ENCODE measurements around the gene ZACN. TPM values are rescaled to one million over a fixed set of nuclear protein-coding genes. Genes with fewer than 3 reads are reported as not detected.

ZACN gene
- total and polyA plus RNA-seq, 2 experiments from 2014 or later = 0.85 TPM; not detected in 1

GRCh38 chr17:76106703-76107102 is 27.7 kb downstream of the ZACN start:
- no peaks in the 10 kb centered on the region for H4K20me1 ChIP-seq (ENCODE audit: insufficient read depth)
- H3K4me3 ChIP-seq = no peak overlapping the region
- H3K4me2 ChIP-seq (ENCODE audit: unreplicated experiment) = no peak overlapping the region
- TF ChIP-seq EZH2 (IDR thresholded peaks at IDR 0.05; ENCODE audit: insufficient read depth, poor library complexity, severe bottlenecking) (no peak), EZH2phosphoT487 (IDR thresholded peaks at IDR 0.05; ENCODE audit: insufficient read depth, low read depth) (no peak)
- no peak overlapping the region for H3K27ac ChIP-seq
- in situ Hi-C loops (cut with MboI) = no loop called here
- H3F3A ChIP-seq (ENCODE audit: insufficient read depth) = no peaks in the 10 kb centered on the region
- WGBS, 2 experiments (ENCODE audit: low coverage in 1 of 2, low lambda C conversion rate in 2 of 2, missing lambda C conversion rate in 2 of 2) = 72 to 75% methylated on average over 3 of the region's 3 CpGs
- peaks cover 19% of the 10 kb centered on the region for H3K79me2 ChIP-seq (ENCODE audit: insufficient read depth)
- H3K9me3 ChIP-seq (ENCODE audit: low read depth) = no peaks in the 10 kb centered on the region
- no peak overlapping the region for H3K9ac ChIP-seq
- no peaks in the 10 kb centered on the region for H3K9me2 ChIP-seq (ENCODE audit: insufficient read depth)
- H3K4me1 ChIP-seq (ENCODE audit: insufficient read depth) = peaks cover 4% of the 10 kb centered on the region; the same call in 1 of the 2 replicates
- no peaks in the 10 kb centered on the region for H3K27me3 ChIP-seq (replicated peaks; ENCODE audit: insufficient read depth)
- no peak for DNase-seq
- H3K36me3 ChIP-seq (ENCODE audit: low read depth) = peaks cover under 1% of the 10 kb centered on the region; the same call in 1 of the 2 replicates
- H2AFZ ChIP-seq = peak overlapping the region; percentile 36; the same call in 1 of the 2 replicates

DNA sequence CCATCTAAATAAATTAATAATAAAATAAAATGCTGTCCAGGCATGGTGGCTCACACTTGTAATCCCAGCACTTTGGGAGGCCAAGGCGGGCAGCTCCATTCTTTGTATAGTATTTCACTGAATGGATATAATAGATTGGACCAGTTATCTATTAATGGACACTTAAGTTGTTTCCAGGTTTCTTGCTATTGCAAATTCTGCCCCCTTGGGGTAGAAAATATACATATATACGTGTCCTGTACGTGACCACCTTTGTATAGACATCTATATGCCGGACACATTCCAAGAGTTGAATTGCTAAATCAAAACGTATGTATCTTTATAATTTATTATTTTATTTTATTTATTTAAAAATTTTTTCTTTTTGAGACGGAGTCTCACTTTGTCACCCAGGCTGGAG is 28.5 kb downstream of the ZACN start:
- H3K4me2 ChIP-seq (ENCODE audit: unreplicated experiment) = no peak overlapping the region
- H3K4me3 ChIP-seq = no peak overlapping the region
- TF ChIP-seq EZH2phosphoT487 (IDR thresholded peaks at IDR 0.05; ENCODE audit: insufficient read depth, low read depth) = no peak
- TF ChIP-seq EZH2 (IDR thresholded peaks at IDR 0.05; ENCODE audit: insufficient read depth, poor library complexity, severe bottlenecking) = no peak
- H3K27me3 ChIP-seq (replicated peaks; ENCODE audit: insufficient read depth) = no peaks in the 10 kb centered on the region
- H3K4me1 ChIP-seq (ENCODE audit: insufficient read depth) = peaks cover 4% of the 10 kb centered on the region; the same call in 1 of the 2 replicates
- no peak overlapping the region for H3K9ac ChIP-seq
- peak; percentile 29 for DNase-seq
- H3K79me2 ChIP-seq (ENCODE audit: insufficient read depth) = peaks cover 11% of the 10 kb centered on the region
- H4K20me1 ChIP-seq (ENCODE audit: insufficient read depth) = no peaks in the 10 kb centered on the region
- in situ Hi-C loops (cut with MboI) = no loop called here
- H3K27ac ChIP-seq = no peak overlapping the region
- WGBS, 2 experiments (ENCODE audit: low coverage in 1 of 2, low lambda C conversion rate in 2 of 2, missing lambda C conversion rate in 2 of 2) = 87 to 89% methylated on average over 6 of the region's 6 CpGs
- no peaks in the 10 kb centered on the region for H3F3A ChIP-seq (ENCODE audit: insufficient read depth)
- no peaks in the 10 kb centered on the region for H3K36me3 ChIP-seq (ENCODE audit: low read depth)
- H3K9me2 ChIP-seq (ENCODE audit: insufficient read depth) = no peaks in the 10 kb centered on the region
- H2AFZ ChIP-seq = no peak overlapping the region
- no peaks in the 10 kb centered on the region for H3K9me3 ChIP-seq (ENCODE audit: low read depth)

- WGBS, 2 experiments (ENCODE audit: low coverage in 1 of 2, low lambda C conversion rate in 2 of 2, missing lambda C conversion rate in 2 of 2) = 52 to 62% methylated on average over 2 of the region's 2 CpGs
- no peaks in the 10 kb centered on the region for H3K27me3 ChIP-seq (replicated peaks; ENCODE audit: insufficient read depth)
- H3K4me1 ChIP-seq (ENCODE audit: insufficient read depth) = no peaks in the 10 kb centered on the region
- H3K4me3 ChIP-seq = no peak overlapping the region
- no peak overlapping the region for H3K4me2 ChIP-seq (ENCODE audit: unreplicated experiment)
- no peaks in the 10 kb centered on the region for H3K9me3 ChIP-seq (ENCODE audit: low read depth)
- no peak overlapping the region for H3K9ac ChIP-seq
- no peaks in the 10 kb centered on the region for H3K9me2 ChIP-seq (ENCODE audit: insufficient read depth)
- H3F3A ChIP-seq (ENCODE audit: insufficient read depth) = no peaks in the 10 kb centered on the region
- in situ Hi-C loops (cut with MboI) = no loop called here
- no peaks in the 10 kb centered on the region for H3K79me2 ChIP-seq (ENCODE audit: insufficient read depth)
- DNase-seq = peak; percentile 18
- H3K36me3 ChIP-seq (ENCODE audit: low read depth) = no peaks in the 10 kb centered on the region
- H2AFZ ChIP-seq = no peak overlapping the region
- H4K20me1 ChIP-seq (ENCODE audit: insufficient read depth) = no peaks in the 10 kb centered on the region
- no peak overlapping the region for H3K27ac ChIP-seq
- no peak for TF ChIP-seq EZH2 (IDR thresholded peaks at IDR 0.05; ENCODE audit: insufficient read depth, poor library complexity, severe bottlenecking)
- TF ChIP-seq EZH2phosphoT487 (IDR thresholded peaks at IDR 0.05; ENCODE audit: insufficient read depth, low read depth) = no peak
Measured at GRCh38 chr17:76111956-76112355, 33.0 kb downstream of the ZACN start.

DNA sequence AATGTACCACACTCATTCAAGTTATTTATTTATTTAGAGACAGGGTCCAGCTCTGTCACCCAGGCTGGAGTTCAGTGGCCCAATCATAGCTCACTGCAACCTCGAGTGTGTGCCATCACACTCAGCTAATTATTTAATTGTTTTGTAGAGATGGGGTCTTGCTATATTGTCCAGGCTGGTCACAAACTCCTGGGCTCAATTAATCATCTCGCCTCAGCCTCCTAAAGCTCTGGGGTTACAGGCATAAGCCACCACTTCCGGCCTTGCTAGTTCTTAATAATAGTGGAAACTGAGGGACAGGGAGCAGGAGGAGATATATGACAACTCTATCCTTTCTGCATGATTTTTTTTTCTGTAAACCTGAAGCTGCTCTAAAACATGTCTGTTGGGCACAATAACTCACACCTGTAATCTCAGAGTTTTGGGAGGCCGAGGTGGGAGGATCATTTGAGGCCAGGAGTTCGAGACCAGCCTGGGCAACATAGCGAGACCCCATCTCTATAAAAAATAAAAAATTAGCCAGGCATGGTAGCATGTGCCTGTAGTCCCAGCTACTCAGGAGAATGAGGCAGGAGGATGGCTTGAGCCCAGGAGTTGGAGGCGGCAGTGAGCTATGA is 36.3 kb downstream of the ZACN start:
- TF ChIP-seq EZH2phosphoT487 (IDR thresholded peaks at IDR 0.05; ENCODE audit: insufficient read depth, low read depth) (no peak), EZH2 (IDR thresholded peaks at IDR 0.05; ENCODE audit: insufficient read depth, poor library complexity, severe bottlenecking) (no peak)

More for the DNA sequence above, 36.3 kb downstream of the ZACN start:
- 68 to 73% methylated on average over 7 of the region's 7 CpGs for WGBS, 2 experiments (ENCODE audit: low coverage in 1 of 2, low lambda C conversion rate in 2 of 2, missing lambda C conversion rate in 2 of 2)
- no peak overlapping the region for H3K4me3 ChIP-seq
- no peaks in the 10 kb centered on the region for H3F3A ChIP-seq (ENCODE audit: insufficient read depth)
- no peaks in the 10 kb centered on the region for H3K9me2 ChIP-seq (ENCODE audit: insufficient read depth)
- H4K20me1 ChIP-seq (ENCODE audit: insufficient read depth) = no peaks in the 10 kb centered on the region
- in situ Hi-C loops (cut with MboI) = no loop called here
- H3K4me2 ChIP-seq (ENCODE audit: unreplicated experiment) = no peak overlapping the region
- no peaks in the 10 kb centered on the region for H3K9me3 ChIP-seq (ENCODE audit: low read depth)
- no peaks in the 10 kb centered on the region for H3K36me3 ChIP-seq (ENCODE audit: low read depth)
- H3K4me1 ChIP-seq (ENCODE audit: insufficient read depth) = no peaks in the 10 kb centered on the region
- H3K79me2 ChIP-seq (ENCODE audit: insufficient read depth) = no peaks in the 10 kb centered on the region
- DNase-seq = no peak
- H2AFZ ChIP-seq = no peak overlapping the region
- H3K27me3 ChIP-seq (replicated peaks; ENCODE audit: insufficient read depth) = no peaks in the 10 kb centered on the region
- H3K27ac ChIP-seq = no peak overlapping the region
- no peak overlapping the region for H3K9ac ChIP-seq

Data from GM23248 (cell line).